IMR-90 (cell line): Measurements from ENCODE around the gene ITGB1BP1. TPM values are rescaled to one million over a fixed set of nuclear protein-coding genes. Genes with fewer than 3 reads are reported as not detected.

ENCODE experiments used
- ATAC-seq: fragments of 200-7000 bp; cut with Tn5 transposase; 2 replicates; pipeline ENCODE4 v1.9.1; 2020; ENCODE audit warnings: low read depth, mild to moderate bottlenecking, moderate library complexity
- BruUV-seq: library from RNA; stranded (reverse); fragments of 400-500 nt; replicated peaks from 2 replicates; lab custom pipeline; 2021; lab: Mats Ljungman, UMichigan
- CTCF ChIA-PET: fragments of 300-600 bp; formaldehyde crosslinking; extraction: SDS; loops from one replicate; lab custom pipeline; 2021; ENCODE audit warnings: antibody characterized with exemption; lab: Yijun Ruan, JAX
- POLR2A ChIA-PET: fragments of 300-600 bp; sonication (Branson Sonifier 250); formaldehyde crosslinking; loops from one replicate; lab custom pipeline; 2022; ENCODE audit warnings: antibody characterized with exemption; ENCODE audit not compliant: unreplicated experiment; lab: Charles Lee
- DNase-seq: peaks from one replicate; pipeline ENCODE4 v3.0.0; 2013
- H2AFZ ChIP-seq: replicated peaks from 2 replicates; pipeline ENCODE3; 2013; ENCODE audit warnings: low read length, mild to moderate bottlenecking; ENCODE audit not compliant: poor library complexity
- H2AK5ac ChIP-seq: 2 replicates; pipeline ENCODE4 v1.6.1; 2013; ENCODE audit warnings: low read depth, low read length, inconsistent platforms
- H2AK9ac ChIP-seq: replicated peaks from 2 replicates; pipeline ENCODE3; 2013; ENCODE audit warnings: mild to moderate bottlenecking, low read depth, low read length, moderate library complexity; ENCODE audit not compliant: poor library complexity
- H2BK120ac ChIP-seq: 2 replicates; pipeline ENCODE4 v1.6.1; 2013; ENCODE audit warnings: low read depth, low read length, inconsistent platforms
- H2BK15ac ChIP-seq: 3 replicates; pipeline ENCODE4 v1.6.1; 2013; ENCODE audit warnings: low read depth, low read length, inconsistent platforms
- H2BK20ac ChIP-seq: 2 replicates; pipeline ENCODE4 v1.6.1; 2013; ENCODE audit warnings: low read depth, mild to moderate bottlenecking, inconsistent platforms, low read length, moderate library complexity
- H2BK5ac ChIP-seq: 2 replicates; pipeline ENCODE4 v1.6.1; 2013; ENCODE audit warnings: mild to moderate bottlenecking, low read depth, low read length, inconsistent platforms; ENCODE audit not compliant: poor library complexity, severe bottlenecking
- H3K14ac ChIP-seq: replicated peaks from 2 replicates; pipeline ENCODE4 v1.6.1; 2013; ENCODE audit warnings: low read depth, low read length, inconsistent platforms
- H3K18ac ChIP-seq: 2 replicates; pipeline ENCODE4 v1.6.1; 2013; ENCODE audit warnings: low read depth, low read length, control low read depth
- H3K23ac ChIP-seq: 2 replicates; pipeline ENCODE4 v1.6.1; 2013; ENCODE audit warnings: low read depth, low read length, inconsistent platforms
- H3K27ac ChIP-seq: 2 replicates; pipeline ENCODE4 v1.5.1; 2013; ENCODE audit warnings: mild to moderate bottlenecking, control low read depth, low read length; ENCODE audit not compliant: insufficient read depth
- H3K27me3 ChIP-seq: 2 replicates; pipeline ENCODE4 v1.6.1; 2013; ENCODE audit warnings: low read length; ENCODE audit not compliant: control insufficient read depth, insufficient read depth
- H3K36me3 ChIP-seq: 2 replicates; pipeline ENCODE4 v1.6.1; 2013; ENCODE audit warnings: low read length, mixed read lengths; ENCODE audit not compliant: control insufficient read depth, insufficient read depth
- H3K4ac ChIP-seq: 2 replicates; pipeline ENCODE4 v1.6.1; 2013; ENCODE audit warnings: low read depth, low read length, inconsistent platforms
- H3K4me1 ChIP-seq: 2 replicates; pipeline ENCODE4 v1.6.1; 2013; ENCODE audit warnings: low read length, mixed read lengths; ENCODE audit not compliant: control insufficient read depth, insufficient read depth
- H3K4me2 ChIP-seq: 2 replicates; pipeline ENCODE4 v1.6.1; 2013; ENCODE audit warnings: low read depth, mild to moderate bottlenecking, control low read depth, low read length, moderate library complexity
- H3K4me3 ChIP-seq: 2 replicates; pipeline ENCODE4 v1.5.1; 2013; ENCODE audit warnings: low read depth, mild to moderate bottlenecking, control low read depth, low read length, moderate library complexity; ENCODE audit not compliant: insufficient read depth
- H3K56ac ChIP-seq: 2 replicates; pipeline ENCODE4 v1.6.1; 2013; ENCODE audit warnings: low read length, inconsistent platforms; ENCODE audit not compliant: insufficient read depth; ENCODE audit errors: extremely low read depth
- H3K79me1 ChIP-seq, 2 experiments: 2 replicates each; pipeline ENCODE4 v1.6.1; 2013; ENCODE audit warnings: low read length in 2 of 2, inconsistent platforms in 1 of 2, low read depth in 1 of 2
- H3K9ac ChIP-seq: 2 replicates; pipeline ENCODE4 v1.6.1; 2013; ENCODE audit warnings: low read depth, low read length, control low read depth
- H3K9me1 ChIP-seq: 2 replicates; pipeline ENCODE4 v1.6.1; 2013; ENCODE audit warnings: low read length, inconsistent platforms; ENCODE audit not compliant: insufficient read depth
- H3K9me3 ChIP-seq: 2 replicates; pipeline ENCODE4 v1.6.1; 2013; ENCODE audit warnings: low read length; ENCODE audit not compliant: control insufficient read depth, insufficient read depth
- H4K20me1 ChIP-seq: 2 replicates; pipeline ENCODE4 v1.6.1; 2013; ENCODE audit warnings: low read length, inconsistent platforms; ENCODE audit not compliant: insufficient read depth
- H4K5ac ChIP-seq: 2 replicates; pipeline ENCODE4 v1.6.1; 2013; ENCODE audit warnings: mild to moderate bottlenecking, low read depth, low read length, control low read depth
- H4K8ac ChIP-seq, 2 experiments: 2 replicates each; pipeline ENCODE4 v1.6.1; 2013; ENCODE audit warnings: low read depth in 2 of 2, low read length in 2 of 2, control low read depth in 1 of 2, inconsistent platforms in 1 of 2
- H4K91ac ChIP-seq: 2 replicates; pipeline ENCODE4 v1.6.1; 2013; ENCODE audit warnings: low read depth, low read length, inconsistent platforms; ENCODE audit not compliant: insufficient read depth
- NFE2L2 ChIP-seq: fragments of 150-350 bp; IDR thresholded peaks from 2 replicates; pipeline ENCODE4 v1.6.1; 2016; ENCODE audit warnings: low read depth, mild to moderate bottlenecking, low read length
- WGBS, 2 experiments: methylation state at CpG; one replicate each; pipeline versions ENCODE4 v1.1.5 to v1.1.7; 2013; ENCODE audit warnings: missing lambda C conversion rate in 2 of 2; ENCODE audit not compliant: insufficient read length in 1 of 2; ENCODE audit errors: extremely low coverage in 2 of 2; 5-methylcytosine and 5-hydroxymethylcytosine counted together
- dilution Hi-C: fragments of 300-500 bp; cut with HindIII; formaldehyde crosslinking; loops from one replicate; pipeline ENCODE4 v1.14.3; 2018; ENCODE audit warnings: low sequenced_read_pairs; ENCODE audit not compliant: unreplicated experiment
- in situ Hi-C: fragments of 300-500 bp; cut with MboI; formaldehyde crosslinking; loops from 3 replicates; pipeline ENCODE4 v1.14.3; 2019; ENCODE audit warnings: low sequenced_read_pairs, inconsistent platforms, mixed read lengths
- intact Hi-C: fragments of 100-400 bp; cut with micrococcal nuclease; formaldehyde crosslinking; loops from 2 replicates; pipeline ENCODE4 v1.10.0; 2022
- polyA plus RNA-seq, 3 experiments: library from polyadenylated mRNA; depleted of rRNA; stranded (reverse); fragments of >200 nt; gene quantifications; 2 replicates each; pipeline ENCODE4 v1.2.3, GENCODE V29; 2012; ENCODE audit warnings: low replicate concordance in 1 of 3
- total RNA-seq: library from RNA; depleted of rRNA; stranded (reverse); fragments of >200 nt; gene quantifications from 2 replicates; pipeline ENCODE4 v1.2.3, GENCODE V29; 2012

ITGB1BP1 gene
- total and polyA plus RNA-seq, 2 of the 4 experiments (the other 2 are of a cell fraction): 48.6 to 88.1 TPM

DNA sequence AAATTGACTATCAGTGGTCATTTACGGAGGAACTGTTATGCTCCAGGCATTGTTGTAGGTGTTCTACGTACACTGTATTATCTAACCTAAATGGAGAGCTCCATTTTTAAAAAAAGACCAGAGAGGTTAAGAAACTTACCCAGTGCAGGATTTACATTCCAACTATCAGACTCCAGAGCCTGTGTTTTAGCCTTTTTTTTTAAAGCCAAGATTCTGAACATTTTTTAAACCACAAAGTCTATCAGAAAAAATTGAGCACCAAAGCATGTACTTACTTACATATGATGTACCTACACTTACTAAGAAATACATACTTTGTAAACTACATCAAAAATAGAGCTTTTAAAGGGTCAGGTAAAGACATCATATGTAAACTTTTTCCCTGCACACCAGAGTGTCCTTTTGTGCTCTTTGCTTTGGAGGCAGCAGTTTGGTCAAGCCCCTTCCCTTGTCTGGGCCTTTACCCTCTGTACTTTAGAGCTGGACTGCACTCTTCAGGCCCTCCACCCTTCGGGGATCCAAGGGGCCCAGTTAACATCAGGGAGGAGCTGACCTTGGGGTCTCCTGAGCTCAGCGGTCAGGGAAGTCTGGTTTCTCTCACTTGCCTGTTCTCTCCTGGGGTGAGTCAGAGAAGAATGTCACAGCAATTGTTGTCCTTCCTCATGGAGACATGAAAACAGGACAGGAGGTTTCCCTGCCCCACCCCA, 58.4 kb downstream of the ITGB1BP1 start:
- no peaks in the 10 kb centered on the region for H3K9me3 ChIP-seq
- no peak overlapping the region for H2AFZ ChIP-seq
- H3K4me1 ChIP-seq: peaks cover 4% of the 10 kb centered on the region; the same call in 1 of the 2 replicates
- H3K18ac ChIP-seq: no peak overlapping the region
- H2BK20ac ChIP-seq: no peak overlapping the region
- H3K9me1 ChIP-seq: peaks cover 14% of the 10 kb centered on the region
- peak overlapping the region; percentile 32; the same call in 1 of the 2 replicates for H4K91ac ChIP-seq
- no peak overlapping the region for H3K9ac ChIP-seq
- peak overlapping the region; percentile 7 for H3K4ac ChIP-seq
- H4K5ac ChIP-seq: no peak overlapping the region
- peak; percentile 50 for ATAC-seq
- no peak overlapping the region for H3K56ac ChIP-seq
- no peak overlapping the region; the same call in 1 of the 2 replicates for H3K23ac ChIP-seq
- peaks cover 11 to 42% of the 10 kb centered on the region in 2 experiments; a peak in 3 of 4 replicates for H3K79me1 ChIP-seq
- H3K4me3 ChIP-seq: no peak overlapping the region
- H2AK9ac ChIP-seq: peak overlapping the region; percentile 70
- peak overlapping the region; percentile 31; the same call in 1 of the 2 replicates for H2AK5ac ChIP-seq
- no peak for DNase-seq
- H4K20me1 ChIP-seq: no peaks in the 10 kb centered on the region
- no TSS peak for BruUV-seq
- dilution Hi-C loops: no loop called here
- no peak overlapping the region for H3K4me2 ChIP-seq
- H3K36me3 ChIP-seq: peaks cover 40% of the 10 kb centered on the region
- no peak overlapping the region for H2BK15ac ChIP-seq
- in situ Hi-C loops: no loop called here
- CTCF ChIA-PET: interaction anchor here (0.7 kb wide), 1 partner anchor 116 kb away, joined by 3 read pairs; no protein-coding TSS in a partner anchor
- no peaks in the 10 kb centered on the region for H3K27me3 ChIP-seq
- H3K14ac ChIP-seq: 0 out of 2 replicates have a peak overlapping the region, but pooled peaks have one; percentile 21
- no peak overlapping the region for H4K8ac ChIP-seq
- intact Hi-C loops: no loop called here
- H3K27ac ChIP-seq: no peak overlapping the region; the same call in 1 of the 2 replicates
- H2BK5ac ChIP-seq: no peak overlapping the region
- no peak overlapping the region for H2BK120ac ChIP-seq
- POLR2A ChIA-PET: no interaction called here
- no peak for TF ChIP-seq NFE2L2
- 80% methylated on average over 1 of the region's 4 CpGs; no CpG with 5 or more reads in 1 of the 2 experiments for WGBS, 2 experiments
